GM12872 (cell line): ENCODE measurements around the gene GPRC5C.

Experiments
- TF ChIP-seq, protein P1 (sequence below): IDR thresholded peaks from 3 replicates; pipeline ENCODE4 v1.5.1; 2011; ENCODE audit warnings: low read depth, mild to moderate bottlenecking, low read length, moderate library complexity; ENCODE audit not compliant: insufficient read depth

Gene GPRC5C

DNA sequence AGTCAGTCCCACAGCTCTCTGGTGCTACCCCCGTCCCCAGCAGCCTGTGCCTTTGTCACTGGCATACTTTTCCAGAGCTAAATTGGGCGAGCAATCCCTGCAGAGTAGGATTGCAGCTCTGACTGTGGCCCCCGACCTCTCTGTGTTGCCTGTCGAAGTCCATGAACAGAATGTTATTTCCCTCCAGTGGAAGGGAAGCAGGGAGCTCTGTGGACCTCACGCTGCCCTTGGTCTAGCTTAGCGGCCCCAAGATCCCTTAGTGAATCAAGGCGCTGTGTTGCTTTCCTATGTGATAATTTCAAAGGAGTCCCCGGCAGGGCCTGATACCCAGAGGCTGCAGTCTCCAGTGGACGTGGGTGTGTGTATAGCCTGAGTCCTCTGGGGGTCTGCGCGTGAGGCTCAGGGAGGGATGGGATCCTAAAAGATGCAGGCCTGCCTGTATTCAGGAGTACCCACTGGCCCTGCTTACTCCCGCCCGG, 19.1 kb downstream of the GPRC5C start:
- TF ChIP-seq, protein P1, sequence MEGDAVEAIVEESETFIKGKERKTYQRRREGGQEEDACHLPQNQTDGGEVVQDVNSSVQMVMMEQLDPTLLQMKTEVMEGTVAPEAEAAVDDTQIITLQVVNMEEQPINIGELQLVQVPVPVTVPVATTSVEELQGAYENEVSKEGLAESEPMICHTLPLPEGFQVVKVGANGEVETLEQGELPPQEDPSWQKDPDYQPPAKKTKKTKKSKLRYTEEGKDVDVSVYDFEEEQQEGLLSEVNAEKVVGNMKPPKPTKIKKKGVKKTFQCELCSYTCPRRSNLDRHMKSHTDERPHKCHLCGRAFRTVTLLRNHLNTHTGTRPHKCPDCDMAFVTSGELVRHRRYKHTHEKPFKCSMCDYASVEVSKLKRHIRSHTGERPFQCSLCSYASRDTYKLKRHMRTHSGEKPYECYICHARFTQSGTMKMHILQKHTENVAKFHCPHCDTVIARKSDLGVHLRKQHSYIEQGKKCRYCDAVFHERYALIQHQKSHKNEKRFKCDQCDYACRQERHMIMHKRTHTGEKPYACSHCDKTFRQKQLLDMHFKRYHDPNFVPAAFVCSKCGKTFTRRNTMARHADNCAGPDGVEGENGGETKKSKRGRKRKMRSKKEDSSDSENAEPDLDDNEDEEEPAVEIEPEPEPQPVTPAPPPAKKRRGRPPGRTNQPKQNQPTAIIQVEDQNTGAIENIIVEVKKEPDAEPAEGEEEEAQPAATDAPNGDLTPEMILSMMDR = no peak

- TF ChIP-seq, protein P1 = no peak
Observed at GRCh38 chr17:74451557-74451956, 19.7 kb downstream of the GPRC5C start.

DNA sequence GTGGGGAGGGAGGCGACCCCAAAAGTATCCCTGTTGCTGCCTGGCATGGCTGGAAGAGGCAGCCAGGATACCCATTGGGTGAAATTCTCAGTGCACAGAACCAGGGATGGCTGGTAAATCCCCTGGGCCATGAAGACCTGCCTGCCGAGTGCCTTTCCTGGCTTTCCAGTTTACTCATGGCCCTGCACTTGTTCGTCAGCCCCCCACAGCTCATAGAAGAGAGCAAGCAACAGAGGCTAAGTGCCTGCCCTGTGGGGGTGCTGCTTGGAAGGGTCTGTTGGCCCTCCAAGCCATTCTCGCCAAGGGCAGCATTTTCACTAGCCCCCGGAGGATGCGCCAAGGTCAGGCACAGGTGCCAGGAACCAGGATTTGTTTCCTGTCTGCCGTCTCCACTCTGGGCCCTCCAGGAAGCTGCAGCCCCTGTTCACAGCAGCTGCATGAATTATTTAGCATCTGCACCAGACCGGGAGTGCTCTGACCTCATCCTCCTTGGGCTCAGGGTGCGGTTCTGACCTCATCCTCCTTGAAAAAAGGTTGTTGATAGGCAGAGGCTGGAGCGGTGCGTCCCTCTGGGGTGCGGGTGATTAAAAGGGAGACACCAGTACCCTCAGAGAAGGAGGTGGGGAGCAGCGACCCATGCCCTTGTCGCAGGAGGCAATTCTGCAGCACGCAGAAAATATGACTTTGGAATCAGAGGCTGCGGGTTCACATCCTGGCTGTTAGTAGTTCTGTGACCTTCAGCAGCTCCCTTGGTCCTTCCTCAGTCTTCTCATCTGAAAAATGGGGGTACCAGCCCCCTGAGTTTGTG, 20.3 kb downstream of the GPRC5C start:
- TF ChIP-seq, protein P1 = no peak

DNA sequence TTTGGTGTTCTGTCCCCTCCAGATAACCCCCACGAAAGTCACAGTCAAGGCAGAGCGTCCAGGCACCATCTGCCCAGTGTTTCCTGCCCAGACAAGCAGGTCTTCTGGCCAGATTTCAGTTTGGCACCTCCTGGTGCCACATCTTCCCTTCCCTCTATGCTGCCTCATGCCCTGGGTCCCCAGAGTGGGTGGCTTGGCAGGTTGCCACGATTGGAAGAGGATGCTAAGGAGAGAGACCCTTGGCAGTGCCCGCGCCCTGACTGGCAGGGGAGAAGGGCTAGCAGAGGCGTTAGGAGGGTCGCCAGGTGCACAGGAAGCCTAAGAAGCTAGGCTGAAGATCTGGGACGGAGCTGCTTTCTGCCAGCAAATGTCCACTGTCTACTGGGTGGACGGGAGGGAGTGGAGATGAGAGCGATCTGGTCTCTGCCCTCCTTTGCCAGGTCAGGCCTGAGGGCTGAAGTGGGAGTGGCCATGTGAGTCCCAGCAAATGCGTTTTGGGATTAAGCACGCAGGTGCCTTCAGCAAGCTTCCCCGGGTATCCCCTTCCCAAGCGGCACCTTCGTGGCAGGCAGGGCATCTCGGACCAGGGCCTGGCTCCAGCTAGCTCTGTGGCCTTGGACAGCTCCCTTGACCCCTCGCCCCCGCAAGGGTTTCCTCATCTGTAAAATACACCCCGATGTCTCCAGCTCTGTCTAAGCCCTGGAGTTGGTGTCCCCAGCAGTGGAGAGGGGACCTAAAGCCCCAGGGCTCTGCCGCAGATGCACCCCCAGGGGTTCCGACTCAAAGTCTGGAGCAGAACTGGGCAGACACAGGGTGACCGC, 21.2 kb downstream of the GPRC5C start:
- TF ChIP-seq, protein P1 = no peak

- TF ChIP-seq, protein P1 = no peak
Observed at GRCh38 chr17:74453665-74454196, 21.8 kb downstream of the GPRC5C start.

DNA sequence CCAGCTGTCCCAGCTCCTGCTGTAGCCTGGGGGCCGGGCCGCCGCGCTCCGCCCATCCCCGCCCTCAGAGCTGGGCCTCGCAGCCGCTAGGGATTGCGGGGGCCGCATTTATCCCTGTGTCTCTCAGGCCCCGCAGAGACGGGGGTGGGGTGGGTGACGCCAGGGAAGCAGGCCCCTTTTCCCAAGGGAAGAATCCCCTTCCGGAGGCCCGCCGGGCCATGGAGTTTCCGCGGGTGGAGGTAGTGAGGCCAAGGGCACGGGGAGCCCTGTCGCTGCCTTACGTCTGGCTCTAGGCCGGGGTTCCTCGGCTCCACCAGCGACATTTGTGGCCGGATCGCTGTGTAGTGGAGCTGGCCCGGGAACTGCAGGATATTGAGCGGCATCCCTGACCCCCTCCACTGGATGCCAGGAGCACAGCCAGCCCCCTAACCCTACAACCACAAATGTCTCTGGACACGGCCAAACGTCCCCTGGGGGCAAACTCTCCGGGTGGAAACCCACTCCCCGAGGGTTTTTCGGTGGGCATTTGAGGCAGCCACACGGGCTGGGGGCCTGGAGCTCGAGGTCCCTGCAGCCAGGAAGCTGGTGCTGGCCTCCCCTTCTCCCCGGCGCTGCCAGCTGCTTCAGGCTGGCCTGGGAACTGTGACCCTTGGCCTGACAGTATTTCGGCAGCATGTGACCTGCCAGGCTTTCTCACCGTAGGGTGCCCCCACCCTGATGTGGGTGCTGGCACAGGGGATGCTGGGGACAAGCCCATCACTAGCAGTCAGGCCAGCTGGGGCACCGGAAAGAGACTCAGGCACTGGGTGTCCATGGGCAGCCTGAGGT, 22.5 kb downstream of the GPRC5C start:
- TF ChIP-seq, protein P1 = no peak

DNA sequence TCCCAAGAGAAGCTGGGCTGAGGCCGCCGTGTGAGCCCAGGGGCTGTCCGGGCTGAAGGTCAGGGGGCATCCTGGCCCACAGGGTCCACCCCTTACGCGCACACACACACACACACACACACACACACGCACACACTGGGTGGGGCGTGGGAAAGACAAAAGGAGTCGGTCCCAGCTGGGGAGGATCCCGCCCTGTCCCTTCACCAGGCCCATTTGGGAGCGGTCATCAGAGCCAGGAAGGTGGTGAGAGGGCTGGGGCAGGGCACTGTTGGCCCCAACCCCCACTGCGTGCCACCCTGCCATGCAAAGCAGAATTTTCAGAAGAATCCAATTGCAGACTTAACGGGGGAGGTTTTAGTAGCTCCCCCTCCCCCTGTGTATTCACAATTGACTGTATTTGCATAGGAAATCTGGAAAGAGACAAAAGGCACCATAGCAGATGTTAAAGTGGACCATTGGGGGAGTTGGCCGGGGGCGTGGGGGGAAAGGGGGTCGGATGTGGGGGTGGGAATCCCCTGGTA, 23.2 kb downstream of the GPRC5C start:
- TF ChIP-seq, protein P1 = no peak
